Body of pancreas (tissue), 4 donors: ENCODE results near the gene SS18L1. TPM values are rescaled to one million over a fixed set of nuclear protein-coding genes. Genes with fewer than 3 reads are reported as not detected.

ENCODE experiments used
- ATAC-seq: fragments of 150-250 bp; one replicate; pipeline ENCODE4 v1.9.1; 2016
- DNase-seq, 4 donors: peaks; one replicate each; pipeline ENCODE4 v3.0.0-alpha.2; 2019
- H3K27ac ChIP-seq, 4 donors: fragments of 200-600 bp; sonication (generic); 1 replicate in 3 of 4; 2 replicates in 1 of 4; pipeline versions ENCODE4 v1.5.1 to v1.6.1; 2016 to 2019; ENCODE audit warnings: mild to moderate bottlenecking in 1 of 4, mixed read lengths in 1 of 4, moderate library complexity in 1 of 4
- H3K27me3 ChIP-seq, 2 donors: fragments of 200-600 bp; sonication (generic); one replicate each; pipeline ENCODE4 v1.6.0; 2016; ENCODE audit warnings: mild to moderate bottlenecking in 1 of 2
- H3K36me3 ChIP-seq, 2 donors: fragments of 200-600 bp; sonication (generic); replicated peaks in 1 of 2; 2 replicates each; pipeline ENCODE4 v1.5.1; 2016; ENCODE audit warnings: low read depth in 2 of 2; ENCODE audit not compliant: insufficient read depth in 1 of 2
- H3K4me1 ChIP-seq: fragments of 200-600 bp; sonication (generic); one replicate; pipeline ENCODE4 v1.6.0; 2016
- H3K4me3 ChIP-seq, 2 donors: fragments of 200-600 bp; sonication (generic); 1 replicate in 1 of 2; 2 replicates in 1 of 2; pipeline ENCODE4 v1.5.1; 2016 to 2019
- H3K9me3 ChIP-seq, 3 donors: fragments of 200-600 bp; sonication (generic); 1 replicate in 2 of 3; 2 replicates in 1 of 3; pipeline ENCODE4 v1.5.1; 2016
- POLR2A ChIP-seq, 3 donors: fragments of 450-650 bp; IDR thresholded peaks; one replicate each; pipeline ENCODE4 v1.6.1; 2016; ENCODE audit warnings: antibody characterized with exemption in 3 of 3, mild to moderate bottlenecking in 2 of 3
- WGBS, 2 donors: methylation state at CpG; one replicate each; pipeline ENCODE4 v1.1.5; 2017; 5-methylcytosine and 5-hydroxymethylcytosine counted together
- intact Hi-C: fragments of 100-400 bp; cut with DNase I; formaldehyde crosslinking; loops from one replicate; pipeline ENCODE4 v1.15.1; 2023
- total RNA-seq, 2 donors: library from RNA; depleted of rRNA; stranded (reverse); fragments of >200 nt; gene quantifications; one replicate each; pipeline ENCODE4 v1.1.0, GENCODE V29; 2016
- TF ChIP-seq, protein P1 (sequence below), 7 experiments: fragments of 450-650 bp in 4 of 7; fragments of 200-600 bp in 3 of 7; sonication (generic) in 3 of 7; IDR thresholded peaks; one replicate each; pipeline ENCODE4 v1.5.1; 2016 to 2019; ENCODE audit warnings: antibody characterized with exemption in 7 of 7

Gene SS18L1
- total RNA-seq, 2 donors from 2014 or later, result 11.4 to 14.5 TPM

DNA sequence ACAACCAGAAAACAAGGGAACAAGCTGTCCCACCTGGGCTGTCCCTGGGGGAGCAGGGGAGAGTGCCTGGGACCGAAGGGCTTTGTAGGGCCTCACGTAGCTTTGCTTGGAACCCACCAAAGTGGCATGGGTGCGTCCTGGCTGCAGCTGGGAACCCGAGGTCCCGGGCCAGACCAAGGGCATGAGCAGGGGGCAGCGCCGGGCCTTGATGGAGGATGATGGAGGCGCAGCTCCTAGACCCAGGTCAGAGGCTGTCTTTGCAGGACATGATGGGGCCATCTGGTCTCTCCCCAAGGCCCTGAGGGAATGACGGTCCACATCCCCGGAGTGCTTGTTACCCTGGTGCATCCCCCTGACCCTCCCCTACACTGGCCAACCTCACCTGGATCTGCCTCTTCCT lies 87.1 kb downstream of the SS18L1 start:
- Histone ChIP-seq H3K27me3 (no peaks in the 10 kb centered on the region), H3K4me1 (peaks cover 23% of the 10 kb centered on the region), H3K9me3 (no peaks in the 10 kb centered on the region), H3K27ac (no peak overlapping the region), H3K4me3 (no peak overlapping the region), H3K36me3 (no peaks in the 10 kb centered on the region)
- TF ChIP-seq, protein P1, sequence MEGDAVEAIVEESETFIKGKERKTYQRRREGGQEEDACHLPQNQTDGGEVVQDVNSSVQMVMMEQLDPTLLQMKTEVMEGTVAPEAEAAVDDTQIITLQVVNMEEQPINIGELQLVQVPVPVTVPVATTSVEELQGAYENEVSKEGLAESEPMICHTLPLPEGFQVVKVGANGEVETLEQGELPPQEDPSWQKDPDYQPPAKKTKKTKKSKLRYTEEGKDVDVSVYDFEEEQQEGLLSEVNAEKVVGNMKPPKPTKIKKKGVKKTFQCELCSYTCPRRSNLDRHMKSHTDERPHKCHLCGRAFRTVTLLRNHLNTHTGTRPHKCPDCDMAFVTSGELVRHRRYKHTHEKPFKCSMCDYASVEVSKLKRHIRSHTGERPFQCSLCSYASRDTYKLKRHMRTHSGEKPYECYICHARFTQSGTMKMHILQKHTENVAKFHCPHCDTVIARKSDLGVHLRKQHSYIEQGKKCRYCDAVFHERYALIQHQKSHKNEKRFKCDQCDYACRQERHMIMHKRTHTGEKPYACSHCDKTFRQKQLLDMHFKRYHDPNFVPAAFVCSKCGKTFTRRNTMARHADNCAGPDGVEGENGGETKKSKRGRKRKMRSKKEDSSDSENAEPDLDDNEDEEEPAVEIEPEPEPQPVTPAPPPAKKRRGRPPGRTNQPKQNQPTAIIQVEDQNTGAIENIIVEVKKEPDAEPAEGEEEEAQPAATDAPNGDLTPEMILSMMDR (IDR thresholded peaks at IDR 0.05), result no peak
- TF ChIP-seq POLR2A (IDR thresholded peaks at IDR 0.05), result no peak
- intact Hi-C loops, result no loop called here
- DNase-seq, result no peak
- WGBS, 2 donors, result 93 to 100% methylated on average over 2 to 10 of the region's 10 CpGs
- no peak for ATAC-seq

DNA sequence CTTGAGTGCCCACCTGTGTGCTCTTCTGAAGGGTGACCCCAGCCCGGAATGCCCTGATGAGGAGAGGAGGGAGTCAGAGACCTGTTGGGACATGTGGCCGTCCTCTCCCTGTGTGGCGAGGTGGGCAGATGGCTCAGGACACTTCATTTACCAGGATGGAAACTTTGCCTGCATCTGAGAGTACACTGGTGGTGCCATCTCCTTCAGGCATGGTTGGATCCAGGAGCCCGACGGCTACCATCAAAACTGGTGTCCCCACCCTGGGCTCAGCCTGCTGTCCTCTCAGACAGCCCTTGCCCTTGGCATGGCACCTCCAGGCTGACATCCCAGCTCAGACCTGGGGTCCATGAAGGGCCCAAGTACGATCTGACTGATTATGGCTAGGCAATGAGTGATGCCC lies 87.7 kb downstream of the SS18L1 start:
- Histone ChIP-seq H3K27me3 (no peaks in the 10 kb centered on the region), H3K27ac (no peak overlapping the region), H3K36me3 (no peaks in the 10 kb centered on the region), H3K4me1 (peaks cover 23% of the 10 kb centered on the region), H3K9me3 (no peaks in the 10 kb centered on the region), H3K4me3 (no peak overlapping the region)
- intact Hi-C loops, result no loop called here
- DNase-seq (no peak), ATAC-seq (no peak)
- no peak for TF ChIP-seq POLR2A (IDR thresholded peaks at IDR 0.05)
- TF ChIP-seq, protein P1 (IDR thresholded peaks at IDR 0.05), result no peak
- WGBS, 2 donors, result 77 to 100% methylated on average over 1 to 6 of the region's 6 CpGs

Other genes with a start within 250 kb of the SS18L1 start
- 10 to 100 TPM; 12.7 to 29.0 TPM for gene TAF4, start 77.9 kb upstream of the SS18L1 start, total RNA-seq
- gene LSM14B, start 21.3 kb upstream of the SS18L1 start, total RNA-seq, result 10 to 100 TPM; 11.5 to 12.2 TPM
- gene PSMA7, start 375 bp upstream of the SS18L1 start, total RNA-seq, result 100 to 1,000 TPM; 174 to 176 TPM
- 10 to 100 TPM in 1 of 2 donors, 1 to 10 TPM in 1; 8.8 to 16.5 TPM for gene MTG2, start 39.3 kb downstream of the SS18L1 start, total RNA-seq
- gene HRH3, start 76.5 kb downstream of the SS18L1 start, total RNA-seq, result under 1 TPM in 1 of 2 donors, not detected in 1; 0.33 TPM
- 10 to 100 TPM; 54.5 to 71.9 TPM for gene OSBPL2, start 94.8 kb downstream of the SS18L1 start, total RNA-seq
- gene ADRM1, start 159.2 kb downstream of the SS18L1 start, total RNA-seq, result 100 to 1,000 TPM in 1 of 2 donors, 10 to 100 TPM in 1; 79.9 to 104 TPM
- gene LAMA5, start 223.5 kb downstream of the SS18L1 start, total RNA-seq, result 100 to 1,000 TPM; 115 to 185 TPM
- gene RPS21, start 243.3 kb downstream of the SS18L1 start, total RNA-seq, result 100 to 1,000 TPM; 654 to 656 TPM